Neural cell (in vitro differentiated cells): ENCODE measurements around the gene MTNR1A.

Source experiments
- CTCF ChIP-seq: fragments of 450-650 bp; IDR thresholded peaks from 2 replicates; pipeline ENCODE4 v1.5.1; 2014; ENCODE audit warnings: antibody characterized with exemption, mild to moderate bottlenecking, moderate library complexity; ENCODE audit not compliant: poor library complexity, severe bottlenecking
- EZH2 ChIP-seq: fragments of 200-600, 300-800 bp; shearing (Covaris generic), sonication (generic); IDR thresholded peaks from 2 replicates; pipeline ENCODE4 v1.6.1; 2014; ENCODE audit warnings: antibody characterized with exemption, low read length, borderline replicate concordance, mild to moderate bottlenecking; ENCODE audit not compliant: insufficient read depth, poor library complexity, severe bottlenecking
- MXI1 ChIP-seq: fragments of 450-650 bp; conservative IDR thresholded peaks from 2 replicates; pipeline ENCODE4 v1.6.1; 2014; ENCODE audit warnings: antibody characterized with exemption, mild to moderate bottlenecking; ENCODE audit not compliant: poor library complexity, severe bottlenecking
- POLR2AphosphoS5 ChIP-seq: IDR thresholded peaks from 2 replicates; pipeline ENCODE4 v1.6.1; 2012
- RAD21 ChIP-seq: fragments of 450-650 bp; conservative IDR thresholded peaks from 2 replicates; pipeline ENCODE4 v1.6.1; 2014; ENCODE audit warnings: antibody characterized with exemption, mild to moderate bottlenecking, moderate library complexity

GRCh38 chr4:186581421-186581820, 26.1 kb upstream of the MTNR1A start:
- TF ChIP-seq CTCF = no peak
- no peak for TF ChIP-seq RAD21
- TF ChIP-seq MXI1 = no peak
- TF ChIP-seq POLR2AphosphoS5 = no peak
- TF ChIP-seq EZH2 = no peak
